ENCODE measurements around the gene NCOA1.
"Not testable (repeated sequence)": the region's sequence is repeated elsewhere in the genome, so short reads cannot be mapped to it uniquely, and the experiment has no call there.

NCOA1 gene

GRCh38 chr2:24754985-24755705, 264.1 kb downstream of the NCOA1 start:
- no peak for DNase-seq

GRCh38 chr2:24756789-24757188, 265.7 kb downstream of the NCOA1 start:
- no peak for DNase-seq

- no peak for DNase-seq
Observed at GRCh38 chr2:24761866-24762265, 270.8 kb downstream of the NCOA1 start.

GRCh38 chr2:24762518-24762917, 271.5 kb downstream of the NCOA1 start:
- DNase-seq, result no peak

DNA sequence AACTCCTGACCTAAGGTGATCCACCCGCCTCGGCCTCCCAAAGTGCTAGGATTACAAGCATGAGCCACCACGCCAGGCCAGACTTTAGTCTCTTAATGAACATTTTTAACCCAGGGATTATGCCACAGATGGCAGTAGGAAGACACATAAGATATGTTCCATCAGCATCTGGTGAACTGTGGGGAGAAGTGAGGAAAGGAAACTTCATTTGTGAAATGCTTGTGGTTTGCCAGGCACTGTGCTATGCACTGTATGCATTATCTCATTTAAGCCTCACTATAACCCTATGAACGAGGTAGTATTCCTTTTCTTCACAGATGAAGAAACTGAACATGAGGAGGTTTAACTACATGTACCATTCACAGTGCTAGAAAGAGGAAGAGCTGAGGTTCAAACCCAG, 272.8 kb downstream of the NCOA1 start:
- DNase-seq, result no peak

GRCh38 chr2:24766609-24767008, 275.6 kb downstream of the NCOA1 start:
- DNase-seq, result no peak

GRCh38 chr2:24768013-24768412, 277.0 kb downstream of the NCOA1 start:
- DNase-seq, result no peak

GRCh38 chr2:24768601-24769000, 277.5 kb downstream of the NCOA1 start:
- DNase-seq, result no peak

DNA sequence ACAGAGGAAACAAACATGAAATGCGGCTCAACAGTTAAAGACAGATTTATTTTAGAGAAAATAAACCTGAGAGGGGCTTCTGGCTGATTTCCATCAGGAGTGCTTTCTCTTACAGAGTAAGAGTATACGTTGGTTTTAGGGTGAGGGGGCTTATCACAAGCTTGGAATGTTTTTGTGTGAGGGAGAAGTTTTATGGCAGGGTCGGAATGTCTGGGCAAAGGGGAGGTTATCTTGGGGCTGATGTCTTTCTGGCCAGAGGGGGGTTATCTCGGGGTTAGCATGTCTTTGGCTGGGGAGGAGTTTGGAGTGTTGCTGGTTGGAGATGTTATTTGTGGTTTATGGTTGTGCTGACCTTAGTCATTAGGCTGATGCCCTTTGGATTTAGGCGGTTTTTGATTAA, 280.0 kb downstream of the NCOA1 start:
- no peak for DNase-seq

DNA sequence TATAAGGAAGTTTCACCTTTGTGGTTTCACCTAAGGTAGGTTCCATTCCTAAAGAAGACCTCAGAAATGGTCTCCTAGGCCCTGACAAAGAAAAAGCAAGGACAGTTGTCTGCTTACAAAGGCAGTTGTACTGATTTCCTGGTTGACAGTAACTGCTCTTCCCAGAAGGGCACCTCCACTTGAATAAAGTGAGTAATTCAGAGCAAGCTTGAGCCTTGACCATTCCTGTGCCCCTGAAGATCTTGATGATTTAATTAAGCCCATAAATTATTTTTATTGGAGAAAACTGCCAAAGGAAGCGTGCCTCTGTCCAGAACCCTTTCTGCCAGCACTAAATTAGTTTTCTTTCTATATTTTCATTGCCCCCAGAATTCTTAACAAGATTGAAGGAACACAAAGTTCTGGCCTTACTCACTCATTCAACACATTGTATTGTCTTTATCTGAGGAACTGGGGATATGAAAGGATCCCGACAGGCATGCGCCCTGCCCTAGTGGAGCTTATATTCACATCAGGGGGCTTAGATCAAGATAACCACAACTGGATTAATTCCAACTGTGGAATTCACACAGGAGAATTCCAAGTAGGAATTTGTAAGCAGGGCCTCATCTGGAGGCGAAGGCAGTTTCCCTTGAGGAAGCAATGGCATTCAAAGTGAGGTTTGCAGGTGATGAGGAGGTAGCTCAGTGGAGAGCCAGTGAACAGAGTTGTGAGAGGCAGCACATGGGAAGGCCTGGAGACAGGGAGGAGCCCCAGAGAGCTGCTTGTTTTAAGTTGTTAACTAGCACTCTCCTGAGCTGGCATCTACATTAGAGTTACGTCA, 280.9 kb downstream of the NCOA1 start:
- no peak for DNase-seq

DNA sequence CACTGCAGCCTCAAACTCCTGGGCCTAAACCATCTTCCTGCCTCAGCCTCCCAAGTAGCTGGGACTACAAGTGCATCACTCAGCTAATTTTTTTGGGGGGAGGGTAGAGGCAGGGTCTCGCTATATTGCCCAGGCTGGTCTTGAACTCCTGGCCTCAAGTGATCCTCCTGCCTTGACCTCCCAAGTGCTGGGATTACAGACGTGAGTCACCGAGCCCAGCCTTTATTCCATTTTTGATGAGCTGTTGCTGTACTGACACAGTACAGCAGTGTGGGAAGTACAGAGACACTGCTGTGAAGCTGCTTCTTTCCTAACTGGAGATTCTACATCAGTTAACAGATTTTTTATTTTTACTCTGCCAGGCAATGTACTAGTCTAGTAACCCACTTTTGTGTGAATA, 283.3 kb downstream of the NCOA1 start:
- no peak for DNase-seq

GRCh38 chr2:24779116-24779515, 288.1 kb downstream of the NCOA1 start:
- DNase-seq, result no peak

- DNase-seq, result no peak
Observed at GRCh38 chr2:24783641-24784040, 292.6 kb downstream of the NCOA1 start.

GRCh38 chr2:24785671-24786321, 294.7 kb downstream of the NCOA1 start:
- peak; percentile 62 for DNase-seq

DNA sequence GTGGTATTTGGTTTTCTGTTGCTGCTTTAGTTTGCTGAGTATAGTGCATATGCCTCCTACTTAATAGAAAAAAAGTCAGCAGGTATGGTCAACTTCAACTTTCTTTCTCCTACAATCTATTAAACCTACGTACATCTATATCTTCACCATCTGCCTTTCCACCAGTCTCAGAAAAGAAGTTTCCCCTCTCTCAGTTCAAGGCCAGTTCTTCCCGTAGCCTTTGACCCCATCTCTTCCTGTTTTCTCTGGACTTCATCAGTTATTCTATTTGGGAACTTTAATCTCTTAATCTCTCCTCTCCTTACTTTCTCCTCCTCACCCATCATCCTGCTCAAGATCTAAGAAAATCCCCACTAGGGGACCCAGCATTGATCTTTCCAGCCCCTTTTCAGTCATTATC, 296.5 kb downstream of the NCOA1 start:
- no peak for DNase-seq

DNA sequence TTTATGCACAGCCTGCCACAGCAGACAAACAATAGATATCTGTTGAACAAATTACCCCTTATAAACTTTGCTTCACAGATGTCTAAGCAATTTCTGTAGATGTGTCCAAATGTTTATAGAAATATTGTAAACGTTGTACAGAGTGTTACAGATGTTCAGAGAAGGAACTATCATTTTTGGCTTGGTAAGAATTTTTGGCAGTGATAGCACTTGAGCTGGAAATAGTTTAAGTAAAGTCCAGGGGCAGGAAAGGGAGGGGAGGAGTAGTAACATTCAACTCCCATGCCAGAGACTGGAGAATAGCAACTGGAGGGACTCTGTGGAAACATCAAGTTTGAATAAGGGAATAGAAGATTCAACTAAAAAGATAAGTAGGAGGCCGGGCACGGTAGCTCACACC, 297.8 kb downstream of the NCOA1 start:
- DNase-seq, result no peak

DNA sequence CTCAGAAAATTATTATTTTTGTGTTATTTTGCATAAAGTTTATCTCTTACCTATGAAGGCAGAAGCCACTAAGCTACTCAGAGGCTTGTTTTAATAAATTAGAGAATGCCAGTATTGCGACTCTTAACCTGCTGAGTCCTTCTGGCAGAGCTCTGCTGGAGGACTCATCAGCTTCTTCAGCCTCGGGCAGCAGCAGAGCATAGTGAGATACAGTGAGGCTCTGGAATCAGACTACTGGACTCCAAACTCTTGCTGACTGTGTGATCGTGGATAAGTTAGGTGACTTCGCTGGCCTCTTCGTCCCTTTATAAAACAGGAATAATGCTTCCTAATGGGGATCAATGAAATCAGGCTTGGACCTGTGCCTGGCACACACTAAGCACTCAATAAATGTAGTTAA, 300.4 kb downstream of the NCOA1 start:
- DNase-seq, result no peak

DNA sequence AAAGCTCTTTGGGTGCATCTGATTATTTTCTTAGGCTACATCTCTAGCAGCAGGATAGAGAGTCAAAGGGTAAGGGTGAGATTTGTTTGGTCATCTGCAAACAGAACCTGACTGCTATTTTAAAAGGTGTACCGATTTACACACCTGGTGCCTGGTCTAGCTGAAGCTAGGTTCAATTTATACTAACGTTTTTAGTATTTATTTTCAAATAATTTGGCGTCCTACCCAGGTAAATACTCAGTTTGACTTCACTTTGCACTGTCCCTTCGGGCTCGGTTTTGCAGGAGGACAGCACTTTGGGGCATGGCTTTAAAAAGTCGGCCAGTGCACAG, 301.5 kb downstream of the NCOA1 start:
- DNase-seq, result no peak

GRCh38 chr2:24792874-24793760, 302.1 kb downstream of the NCOA1 start, which contains the start of the genes CENPO and PTRHD1:
TSS of gene CENPO (plus strand) at chr2:24793425. CDS start at chr2:24793920, 495 bp downstream.
TSS of gene PTRHD1 (minus strand) at chr2:24793391. CDS start at chr2:24793377, 14 bp downstream.
- DNase-seq, result peak; percentile 91

- peak; percentile 25 for DNase-seq
Observed at GRCh38 chr2:24793761-24794435, 302.8 kb downstream of the NCOA1 start.

DNA sequence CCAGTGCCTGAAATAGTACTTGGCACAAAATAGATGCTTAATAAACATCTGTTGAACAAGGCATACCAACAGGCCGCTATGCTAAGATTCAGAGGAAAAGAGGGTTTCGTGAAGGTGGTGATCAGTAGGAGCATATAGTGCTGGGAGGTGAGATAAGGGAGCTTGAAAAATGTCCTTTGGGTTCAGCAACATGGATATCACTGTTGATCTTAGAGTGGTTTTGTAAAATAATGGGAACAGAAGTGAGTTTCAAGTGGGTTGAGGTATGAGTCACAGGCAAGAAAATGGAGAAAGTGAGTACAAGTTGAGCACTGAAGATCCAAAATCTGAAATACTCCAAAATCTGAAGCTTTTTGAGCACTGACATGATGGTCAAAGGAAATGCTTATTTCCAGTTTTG, 306.6 kb downstream of the NCOA1 start:
- no peak for DNase-seq

- not testable (repeated sequence) for DNase-seq
Observed at GRCh38 chr2:24800487-24800886, 309.4 kb downstream of the NCOA1 start.
